GM21576 (cell line): Measurements from ENCODE around the gene CRADD.

Experiments used
- ATAC-seq: cut with Tn5 transposase; IDR thresholded peaks from one replicate; pipeline ENCODE4 v1.9.1; 2021; ENCODE audit warnings: mild to moderate bottlenecking, moderate library complexity; ENCODE audit not compliant: unreplicated experiment

CRADD gene

GRCh38 chr12:93892423-93893268 lies 215.5 kb downstream of the CRADD start:
- ATAC-seq: no peak

DNA sequence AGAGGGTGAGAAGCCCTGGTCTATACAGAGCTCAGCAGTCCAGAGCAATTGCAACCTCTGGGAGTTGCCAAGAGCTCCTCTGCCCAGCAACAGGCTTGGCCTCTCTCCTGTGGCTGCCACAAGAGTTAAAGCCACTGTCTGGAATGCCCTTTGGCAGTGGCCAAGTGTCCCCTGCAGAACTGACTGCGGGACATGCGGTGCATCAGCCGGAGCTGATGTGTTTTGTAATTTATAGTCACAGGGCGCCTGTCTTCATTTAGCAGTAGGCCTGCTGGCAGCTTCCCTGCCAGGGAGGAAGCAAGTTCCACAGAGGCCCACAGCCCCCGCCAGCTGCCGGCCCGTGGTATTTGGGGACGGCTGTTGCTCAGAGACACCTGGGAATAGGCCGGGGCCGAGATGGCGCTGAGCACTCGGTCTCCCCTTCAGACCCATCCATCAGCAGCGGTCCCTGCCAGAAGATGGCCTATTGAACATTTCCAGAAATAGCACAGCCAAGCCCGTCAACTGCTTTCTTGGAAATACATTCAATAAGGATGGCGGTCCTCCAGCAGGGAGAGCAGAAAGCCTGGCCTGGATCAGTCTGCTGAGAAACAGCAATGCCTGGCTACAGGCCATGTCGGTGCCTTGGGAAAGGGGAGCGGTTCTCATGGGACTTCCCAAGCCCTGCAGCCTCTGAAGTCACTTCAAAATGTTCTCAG lies 217.4 kb downstream of the CRADD start:
- ATAC-seq: no peak

GRCh38 chr12:93895089-93895445 lies 217.9 kb downstream of the CRADD start:
- no peak for ATAC-seq

GRCh38 chr12:93896427-93896826 lies 219.3 kb downstream of the CRADD start:
- no peak for ATAC-seq

DNA sequence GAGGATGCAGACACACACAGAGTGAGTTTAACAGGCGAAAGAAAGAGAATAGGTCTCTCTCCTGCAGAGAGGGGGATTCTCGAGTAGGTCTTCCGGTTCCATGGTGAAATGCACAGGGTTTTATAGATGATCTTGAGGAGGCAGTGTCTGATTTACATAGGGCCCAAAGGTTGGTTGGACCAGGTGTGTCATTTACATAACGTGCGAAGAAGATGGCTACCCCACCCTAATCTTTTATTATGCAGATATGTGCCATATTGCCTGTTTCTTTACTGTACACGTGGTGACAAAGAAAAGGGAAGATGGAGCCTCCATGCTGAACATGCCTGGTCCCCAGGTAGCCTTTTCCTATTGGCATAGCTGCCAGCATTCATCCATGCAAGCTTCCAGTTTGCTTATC lies 219.8 kb downstream of the CRADD start:
- ATAC-seq: no peak

DNA sequence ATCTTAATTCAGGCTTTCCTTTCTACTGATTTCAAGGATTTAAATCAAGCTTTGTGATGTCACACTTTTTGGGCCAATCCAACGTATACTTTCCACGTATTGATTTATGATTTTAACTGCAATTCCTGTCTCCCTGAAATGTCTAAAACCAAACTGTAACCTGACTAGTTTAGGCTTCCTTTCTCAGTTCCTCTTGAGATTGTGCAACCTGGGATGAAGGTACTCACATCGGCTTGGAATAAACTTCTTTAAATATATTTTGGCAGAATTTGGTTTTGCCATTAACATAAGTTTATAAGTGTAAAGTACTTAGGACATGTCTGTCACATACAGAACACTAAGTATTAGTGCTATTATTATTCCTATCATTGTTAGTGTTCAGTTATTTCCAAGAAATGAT lies 224.6 kb downstream of the CRADD start:
- ATAC-seq: no peak

DNA sequence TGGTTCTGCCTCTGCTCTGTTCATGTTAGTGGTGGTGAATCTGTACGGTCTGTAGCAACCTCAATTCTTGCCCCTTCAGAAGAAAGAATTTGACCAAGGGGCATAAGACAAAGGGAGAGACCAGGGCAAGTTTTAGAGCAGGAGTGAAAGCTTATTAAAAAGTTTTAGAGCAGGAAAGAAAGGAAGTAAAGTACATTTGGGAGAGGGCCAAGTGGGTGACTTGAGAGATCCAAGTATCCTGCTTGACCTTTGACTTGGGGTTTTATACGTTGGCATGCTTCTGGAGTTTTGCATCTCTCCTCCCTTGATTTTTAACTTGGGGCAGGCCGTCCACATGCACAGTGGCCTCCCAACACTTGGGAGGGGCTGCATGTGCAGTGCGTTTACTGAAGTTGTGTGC lies 225.0 kb downstream of the CRADD start:
- no peak for ATAC-seq

- ATAC-seq: no peak
Measured at GRCh38 chr12:93902736-93903562, 225.8 kb downstream of the CRADD start.

GRCh38 chr12:93904124-93904523 lies 226.9 kb downstream of the CRADD start:
- no peak for ATAC-seq

DNA sequence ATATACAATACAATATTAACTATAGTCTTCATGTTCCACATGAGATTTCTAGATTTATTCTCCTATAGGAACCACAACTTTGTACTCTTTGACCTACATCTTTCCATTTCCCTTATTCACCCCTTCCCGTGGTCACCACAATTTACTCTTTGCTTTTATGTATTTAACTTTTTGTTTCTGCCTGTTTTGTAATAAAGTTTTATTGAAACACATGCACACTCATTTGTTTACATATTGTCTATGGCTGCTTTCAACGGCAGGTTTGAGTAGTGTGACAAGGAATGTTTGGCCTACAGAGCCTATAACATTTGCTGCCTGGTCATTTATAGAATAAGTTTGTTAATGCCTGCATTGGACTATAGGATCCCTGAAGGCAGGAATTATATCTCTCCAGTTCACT lies 231.1 kb downstream of the CRADD start:
- ATAC-seq: no peak

DNA sequence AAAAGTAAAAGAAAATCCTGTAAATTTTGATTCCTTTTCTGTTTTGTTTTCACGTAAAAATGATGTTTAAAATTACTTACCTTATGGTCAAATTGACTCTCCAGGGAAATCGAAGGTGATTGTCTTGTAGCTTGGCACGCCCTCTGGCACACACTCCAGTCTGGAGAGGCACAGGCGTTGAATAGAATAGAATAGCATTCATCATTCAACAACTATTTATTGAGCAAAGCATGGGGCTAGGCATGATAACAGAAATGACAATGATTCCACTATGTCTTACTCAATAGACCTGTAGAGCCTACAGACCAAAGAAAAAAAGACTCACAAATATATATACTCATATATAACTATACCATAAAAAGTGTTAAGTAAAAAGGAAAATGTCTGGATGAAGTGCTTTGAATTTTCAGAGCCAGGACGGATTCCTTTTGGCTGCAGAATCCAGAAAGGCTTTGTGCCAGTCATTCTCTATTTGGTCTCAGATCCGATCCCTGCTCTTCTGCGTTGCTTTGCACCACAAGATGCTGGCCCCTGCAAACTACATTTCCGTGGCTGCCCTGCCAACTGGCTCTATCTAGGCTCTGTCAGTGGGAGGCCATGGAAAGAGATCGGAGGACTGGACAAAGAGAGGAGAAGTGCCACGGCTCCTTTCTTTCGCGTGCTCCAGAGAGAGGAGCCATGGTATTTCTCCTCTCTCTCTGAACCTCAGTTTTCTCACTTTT lies 231.8 kb downstream of the CRADD start:
- no peak for ATAC-seq

- no peak for ATAC-seq
Measured at GRCh38 chr12:93911396-93911795, 234.2 kb downstream of the CRADD start.

- no peak for ATAC-seq
Measured at GRCh38 chr12:93912086-93912733, 235.0 kb downstream of the CRADD start.

GRCh38 chr12:93913845-93914244 lies 236.7 kb downstream of the CRADD start:
- ATAC-seq: no peak

GRCh38 chr12:93914281-93914680 lies 237.1 kb downstream of the CRADD start:
- no peak for ATAC-seq

DNA sequence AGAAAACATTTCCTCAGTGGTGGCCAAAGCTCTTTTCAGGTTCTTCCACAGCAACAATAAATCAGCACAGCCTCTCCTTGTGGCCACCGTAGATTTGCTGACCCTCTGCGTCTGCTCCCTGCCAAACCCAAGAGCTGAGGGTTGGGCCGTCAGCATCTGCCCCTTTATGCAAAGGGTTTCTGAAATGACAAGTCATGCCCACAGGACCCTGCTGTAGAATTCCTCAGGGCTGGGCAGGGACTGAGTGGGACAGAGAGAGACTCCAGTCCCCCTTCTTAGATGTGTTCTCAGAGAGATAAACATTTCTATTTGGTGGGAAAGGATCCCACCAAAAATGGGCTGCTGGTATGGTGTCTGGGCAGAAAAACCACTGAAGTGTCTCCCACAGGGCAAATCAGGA lies 238.2 kb downstream of the CRADD start:
- no peak for ATAC-seq

DNA sequence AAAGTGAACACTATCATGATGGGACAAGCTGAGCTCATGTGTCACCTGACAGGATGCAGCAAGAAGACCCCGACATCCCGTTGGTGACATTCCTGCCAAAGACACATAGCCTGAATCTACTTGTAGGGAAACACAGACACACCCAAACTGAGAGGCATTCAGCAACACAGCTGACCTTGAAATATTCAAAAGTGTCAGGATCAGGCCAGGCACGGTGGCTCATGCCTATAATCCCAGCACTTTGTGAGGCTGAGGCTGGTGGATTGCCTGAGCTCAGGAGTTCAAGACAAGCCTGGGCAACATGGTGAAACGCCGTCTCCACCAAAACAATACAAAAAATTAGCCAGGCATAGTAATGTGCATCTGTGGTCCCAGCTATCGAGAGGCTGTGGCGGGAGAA lies 239.2 kb downstream of the CRADD start:
- ATAC-seq: no peak

DNA sequence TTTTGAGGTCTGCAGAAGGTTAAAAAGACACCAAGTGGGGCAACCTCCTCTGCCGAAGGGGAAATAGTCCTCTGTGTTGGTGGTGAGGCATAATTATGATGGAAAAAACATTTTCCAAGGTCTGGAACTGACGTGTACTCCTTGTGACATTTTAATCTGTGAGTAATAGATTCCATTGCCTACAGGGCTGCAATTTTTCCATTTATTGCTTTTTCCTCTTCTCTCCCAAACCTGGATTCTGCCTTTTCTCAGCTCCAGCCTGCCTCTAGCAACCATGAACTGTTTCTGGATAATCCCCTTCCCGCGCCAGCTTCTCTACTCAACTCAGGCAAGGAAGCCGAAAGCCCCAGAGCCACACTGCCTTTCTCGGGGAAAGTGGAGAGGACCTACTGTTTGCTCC lies 241.1 kb downstream of the CRADD start:
- no peak for ATAC-seq

GRCh38 chr12:93918900-93919299 lies 241.7 kb downstream of the CRADD start:
- ATAC-seq: no peak

DNA sequence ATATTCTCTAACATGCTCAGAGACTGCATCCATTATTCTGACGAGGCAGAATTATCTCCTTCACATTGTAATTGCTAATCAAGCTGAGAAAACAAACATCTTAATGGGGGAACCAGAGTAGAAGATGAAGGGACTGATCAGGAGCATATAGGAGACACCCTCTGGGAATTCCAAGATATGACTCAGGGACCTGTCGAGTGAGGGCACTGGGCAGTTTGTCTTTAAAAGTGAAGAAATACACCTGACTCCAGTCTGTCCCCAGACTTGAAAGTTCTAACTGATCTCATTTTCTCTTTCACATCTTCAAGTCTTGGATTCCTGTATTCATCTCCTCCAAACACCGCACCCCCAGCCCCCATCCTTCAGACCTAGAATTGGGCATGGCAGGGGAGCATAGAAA lies 244.3 kb downstream of the CRADD start:
- no peak for ATAC-seq
